GM12801 (cell line): Measurements from ENCODE around the gene SLC28A1.

Source experiments
- CTCF ChIP-seq: IDR thresholded peaks from one replicate; pipeline ENCODE4 v1.5.1; 2011; ENCODE audit warnings: control low read depth; ENCODE audit not compliant: insufficient read length; ENCODE audit errors: extremely low read depth

The SLC28A1 gene

GRCh38 chr15:84907731-84908130, 23.3 kb downstream of the SLC28A1 start:
- no peak for TF ChIP-seq CTCF

- TF ChIP-seq CTCF: no peak
These were observed 24.1 kb downstream of the SLC28A1 start for GRCh38 chr15:84908564-84908963.

- TF ChIP-seq CTCF: no peak
These were observed 24.6 kb downstream of the SLC28A1 start for GRCh38 chr15:84909029-84909428.

- no peak for TF ChIP-seq CTCF
These were observed 25.3 kb downstream of the SLC28A1 start for GRCh38 chr15:84909782-84910181.

- no peak for TF ChIP-seq CTCF
These were observed 26.6 kb downstream of the SLC28A1 start for GRCh38 chr15:84910928-84911623.

- no peak for TF ChIP-seq CTCF
These were observed 27.6 kb downstream of the SLC28A1 start for GRCh38 chr15:84911879-84912660.

GRCh38 chr15:84913360-84913723, 28.9 kb downstream of the SLC28A1 start:
- no peak for TF ChIP-seq CTCF
